ENCODE data around the gene SERPINI1. TPM values are rescaled to one million over a fixed set of nuclear protein-coding genes. Genes with fewer than 3 reads are reported as not detected.
A peak's percentile ranks its signal among the peaks of the same experiment; 100 is the strongest.

Gene SERPINI1
- total and polyA plus RNA-seq, 9 of the 15 experiments (the other 6 are each of a cell fraction or from before 2014, with no cell fraction given) = 1.6 to 9.9 (median 3.5) TPM

GRCh38 chr3:167723872-167724271, 11.6 kb upstream of the SERPINI1 start (continued):
- TF ChIP-seq U2AF1 (optimal IDR thresholded peaks at IDR 0.05; ENCODE audit: low read depth, low read length) (no peak), KLF16 (IDR thresholded peaks at IDR 0.05) (peak; percentile 76), ZBTB43 (CRISPR knock-in tag; IDR thresholded peaks at IDR 0.05) (no peak), KDM4B (IDR thresholded peaks at IDR 0.05; ENCODE audit: borderline replicate concordance in 2 of 2, low read depth in 1 of 2) (no peak), EWSR1 (IDR thresholded peaks at IDR 0.05; ENCODE audit: borderline replicate concordance, low read depth, partially characterized antibody) (no peak), POLR3A (IDR thresholded peaks at IDR 0.05; ENCODE audit: borderline replicate concordance, extremely low read depth, insufficient read depth, insufficient read length) (no peak), ATF6 (CRISPR knock-in tag; IDR thresholded peaks at IDR 0.05) (no peak), TRIM28 (IDR thresholded peaks at IDR 0.05) (no peak), NFIC (IDR thresholded peaks at IDR 0.05) (peak; percentile 58), ZFX (CRISPR knock-in tag; IDR thresholded peaks at IDR 0.05) (no peak), ZBTB2 (IDR thresholded peaks at IDR 0.05) (peak; percentile 44; the same call in 1 of the 2 replicates), MBD1 (CRISPR knock-in tag; IDR thresholded peaks at IDR 0.05) (no peak), NR4A1 (CRISPR knock-in tag; IDR thresholded peaks at IDR 0.05) (no peak), NR4A1 (tag; IDR thresholded peaks at IDR 0.05) (no peak), FOSL1 (tag; conservative IDR thresholded peaks at IDR 0.05) (peak; percentile 35; the same call in 1 of the 2 replicates), PCBP2 (IDR thresholded peaks at IDR 0.05; ENCODE audit: low read depth, low read length, poor library complexity, severe bottlenecking) (no peak), CHCHD3 (CRISPR knock-in tag; IDR thresholded peaks at IDR 0.05) (no peak), SMAD1 (IDR thresholded peaks at IDR 0.05; ENCODE audit: low read depth, low read length, partially characterized antibody) (no peak), GATA2 (CRISPR knock-in tag; IDR thresholded peaks at IDR 0.05) (peak; percentile 65)

Data from K562 (cell line).